ENCODE measurements around the gene ARID1B. TPM values are rescaled to one million over a fixed set of nuclear protein-coding genes. Genes with fewer than 3 reads are reported as not detected.

ARID1B gene
- total RNA-seq, 6 experiments from 2014 or later: 32.5 to 44.3 (median 36.5) TPM

DNA sequence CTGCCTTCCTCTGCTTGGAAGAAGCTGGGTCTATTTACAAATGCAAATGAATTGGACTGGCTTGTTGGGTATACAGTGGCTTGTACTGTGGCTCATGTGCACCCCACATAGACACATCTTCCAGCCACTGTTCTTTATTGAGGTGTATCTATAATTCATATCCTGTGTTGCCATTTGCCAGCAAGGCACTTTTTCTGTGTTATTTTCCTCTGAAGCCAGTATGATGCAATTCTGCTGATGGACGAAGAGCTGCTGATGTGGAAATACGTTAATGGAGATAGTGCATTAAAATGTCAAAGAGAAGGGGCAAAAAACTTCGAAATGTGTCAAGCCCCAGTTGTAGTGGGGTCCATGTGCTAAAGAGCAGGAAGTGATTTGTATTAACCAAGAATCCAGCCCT, 378.6 kb downstream of the ARID1B start:
- Mint-ChIP-seq H3K4me1 (ENCODE audit: low read depth) (peaks cover 25% of the 10 kb centered on the region), H3K36me3 (ENCODE audit: low read depth) (peaks cover 25% of the 10 kb centered on the region), H3K27ac (no peak overlapping the region), H3K27me3 (ENCODE audit: insufficient read depth) (no peaks in the 10 kb centered on the region; the same call in 1 of the 2 replicates), H3K4me3 (no peak overlapping the region), H3K9me3 (no peaks in the 10 kb centered on the region)
- TF ChIP-seq, protein P1, sequence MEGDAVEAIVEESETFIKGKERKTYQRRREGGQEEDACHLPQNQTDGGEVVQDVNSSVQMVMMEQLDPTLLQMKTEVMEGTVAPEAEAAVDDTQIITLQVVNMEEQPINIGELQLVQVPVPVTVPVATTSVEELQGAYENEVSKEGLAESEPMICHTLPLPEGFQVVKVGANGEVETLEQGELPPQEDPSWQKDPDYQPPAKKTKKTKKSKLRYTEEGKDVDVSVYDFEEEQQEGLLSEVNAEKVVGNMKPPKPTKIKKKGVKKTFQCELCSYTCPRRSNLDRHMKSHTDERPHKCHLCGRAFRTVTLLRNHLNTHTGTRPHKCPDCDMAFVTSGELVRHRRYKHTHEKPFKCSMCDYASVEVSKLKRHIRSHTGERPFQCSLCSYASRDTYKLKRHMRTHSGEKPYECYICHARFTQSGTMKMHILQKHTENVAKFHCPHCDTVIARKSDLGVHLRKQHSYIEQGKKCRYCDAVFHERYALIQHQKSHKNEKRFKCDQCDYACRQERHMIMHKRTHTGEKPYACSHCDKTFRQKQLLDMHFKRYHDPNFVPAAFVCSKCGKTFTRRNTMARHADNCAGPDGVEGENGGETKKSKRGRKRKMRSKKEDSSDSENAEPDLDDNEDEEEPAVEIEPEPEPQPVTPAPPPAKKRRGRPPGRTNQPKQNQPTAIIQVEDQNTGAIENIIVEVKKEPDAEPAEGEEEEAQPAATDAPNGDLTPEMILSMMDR (IDR thresholded peaks at IDR 0.05): no peak
- no peak for DNase-seq

DNA sequence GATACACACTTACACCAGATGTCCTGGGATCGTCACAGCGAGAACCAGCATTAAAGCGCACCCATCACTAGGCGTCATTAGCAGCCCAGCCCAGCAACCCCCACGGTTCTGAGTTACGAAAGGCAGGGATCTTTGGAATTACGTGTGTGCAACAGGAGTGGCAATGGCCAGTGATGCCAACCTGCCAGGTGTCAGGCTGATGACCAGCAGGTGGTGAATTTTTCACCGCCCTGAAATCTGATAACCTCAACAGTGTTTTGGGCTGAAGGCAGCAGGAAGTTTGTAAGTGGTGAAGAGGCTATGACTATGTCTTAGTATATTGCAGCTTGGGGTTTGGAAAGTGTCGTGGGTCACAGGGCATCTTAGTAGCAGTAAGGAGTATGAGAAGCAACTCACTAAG, 380.1 kb downstream of the ARID1B start:
- Mint-ChIP-seq H3K4me1 (ENCODE audit: low read depth) (peaks cover 11% of the 10 kb centered on the region), H3K4me3 (no peak overlapping the region; the same call in 1 of the 2 replicates)

DNA sequence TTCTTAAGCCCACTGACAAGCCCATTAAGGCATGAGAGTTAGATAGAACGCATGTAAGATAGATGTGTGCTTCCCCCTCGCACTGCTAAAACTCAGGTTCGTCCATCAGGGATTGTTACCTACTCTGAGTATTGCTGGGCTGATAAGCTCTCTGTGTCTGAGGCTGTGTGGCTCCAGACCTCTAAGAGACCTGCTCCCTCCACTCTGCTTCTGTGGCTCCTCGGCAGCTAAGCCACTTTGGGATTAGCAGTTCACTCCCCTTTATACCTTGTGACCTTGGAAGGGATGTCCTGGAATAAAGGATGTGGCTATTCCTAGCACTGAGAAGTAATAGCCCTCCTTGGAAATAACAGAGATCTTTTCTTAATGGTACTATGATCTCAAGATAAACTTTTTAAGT, 381.3 kb downstream of the ARID1B start:
- DNase-seq: no peak
- H3K4me1 Mint-ChIP-seq (ENCODE audit: low read depth): no peaks in the 10 kb centered on the region
- no peak overlapping the region for H3K27ac Mint-ChIP-seq
- H3K4me3 Mint-ChIP-seq: no peak overlapping the region
- H3K27me3 Mint-ChIP-seq (ENCODE audit: insufficient read depth): no peaks in the 10 kb centered on the region
- TF ChIP-seq, protein P1 (IDR thresholded peaks at IDR 0.05): no peak
- peaks cover 20% of the 10 kb centered on the region for H3K36me3 Mint-ChIP-seq (ENCODE audit: low read depth)
- H3K9me3 Mint-ChIP-seq: no peaks in the 10 kb centered on the region

More for the DNA sequence above, 380.1 kb downstream of the ARID1B start:
- no peak for DNase-seq
- no peaks in the 10 kb centered on the region for H3K9me3 Mint-ChIP-seq
- no peaks in the 10 kb centered on the region for H3K27me3 Mint-ChIP-seq (ENCODE audit: insufficient read depth)
- TF ChIP-seq, protein P1 (IDR thresholded peaks at IDR 0.05): no peak
- peaks cover 20% of the 10 kb centered on the region for H3K36me3 Mint-ChIP-seq (ENCODE audit: low read depth)
- H3K27ac Mint-ChIP-seq: no peak overlapping the region

DNA sequence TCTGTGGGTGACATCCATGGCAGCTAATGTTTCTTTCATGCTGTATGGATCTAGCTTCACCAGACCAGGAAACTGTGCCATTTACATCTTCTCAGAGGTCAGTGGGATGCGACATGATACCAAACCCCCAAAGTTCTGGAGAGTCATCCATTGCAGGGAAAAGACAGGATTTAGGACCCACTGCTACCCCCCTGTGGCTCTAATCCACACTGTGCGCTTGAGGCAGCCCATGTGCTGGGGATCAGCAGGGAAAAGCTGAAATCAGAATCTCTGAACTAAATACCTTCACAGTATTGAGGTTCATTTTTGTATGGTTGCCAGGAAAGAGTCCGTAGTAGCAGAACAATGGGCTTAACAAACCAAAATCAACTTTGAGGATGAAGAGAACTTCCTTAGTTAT, 381.7 kb downstream of the ARID1B start:
- Mint-ChIP-seq H3K27me3 (ENCODE audit: insufficient read depth) (no peaks in the 10 kb centered on the region; the same call in 1 of the 2 replicates), H3K4me3 (no peak overlapping the region), H3K4me1 (ENCODE audit: low read depth) (no peaks in the 10 kb centered on the region), H3K36me3 (ENCODE audit: low read depth) (peaks cover 19% of the 10 kb centered on the region), H3K9me3 (no peaks in the 10 kb centered on the region), H3K27ac (no peak overlapping the region)
- TF ChIP-seq, protein P1 (IDR thresholded peaks at IDR 0.05): no peak
- DNase-seq: no peak

DNA sequence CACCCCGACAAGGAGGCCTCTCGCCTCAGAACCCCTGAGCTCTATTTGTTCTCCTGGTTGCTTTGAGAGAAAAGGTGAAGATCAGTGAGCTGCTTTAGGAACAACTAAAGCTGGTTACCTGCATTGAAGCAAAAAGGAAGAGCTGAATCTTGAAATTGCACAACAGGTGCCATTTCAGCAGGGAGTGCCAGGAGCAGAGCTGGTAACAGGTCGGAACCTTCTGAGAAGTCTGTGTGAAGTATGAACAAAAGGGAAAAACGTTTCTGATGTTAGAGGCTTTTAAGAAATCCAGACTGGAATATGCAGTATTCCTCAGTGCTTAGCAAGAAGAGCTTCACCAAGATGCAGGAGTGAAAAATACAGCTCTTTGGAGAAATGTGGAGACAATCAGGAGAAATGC, 382.2 kb downstream of the ARID1B start:
- Mint-ChIP-seq H3K36me3 (ENCODE audit: low read depth) (peaks cover 15% of the 10 kb centered on the region), H3K4me1 (ENCODE audit: low read depth) (no peaks in the 10 kb centered on the region), H3K4me3 (no peak overlapping the region), H3K9me3 (no peaks in the 10 kb centered on the region), H3K27me3 (ENCODE audit: insufficient read depth) (no peaks in the 10 kb centered on the region; the same call in 1 of the 2 replicates), H3K27ac (no peak overlapping the region)
- TF ChIP-seq, protein P1 (IDR thresholded peaks at IDR 0.05): no peak
- no peak for DNase-seq

DNA sequence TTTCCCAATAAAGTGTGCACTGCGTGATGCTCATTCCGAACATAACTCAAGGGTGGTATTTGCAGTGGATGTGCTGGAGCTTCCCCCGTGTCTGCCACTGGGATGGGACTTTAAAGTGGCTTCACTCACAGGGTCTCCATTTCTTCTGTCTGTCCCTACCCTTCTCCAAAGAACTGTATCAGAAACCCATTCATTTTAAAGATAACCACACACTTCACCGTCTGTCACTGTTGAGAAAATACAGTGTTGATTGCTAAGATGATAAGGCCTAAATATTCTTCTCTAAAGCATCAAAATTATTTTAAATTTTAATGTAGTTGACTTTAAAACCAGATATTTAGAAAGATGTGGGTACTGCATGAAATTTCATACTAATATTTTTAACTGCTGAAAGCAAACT, 384.7 kb downstream of the ARID1B start:
- H3K27ac Mint-ChIP-seq: no peak overlapping the region; the same call in 1 of the 2 replicates

More for the DNA sequence above, 384.7 kb downstream of the ARID1B start:
- Mint-ChIP-seq H3K36me3 (ENCODE audit: low read depth) (peaks cover 6% of the 10 kb centered on the region), H3K4me1 (ENCODE audit: low read depth) (peaks cover 9% of the 10 kb centered on the region; the same call in 1 of the 2 replicates), H3K4me3 (no peak overlapping the region), H3K27me3 (ENCODE audit: insufficient read depth) (no peaks in the 10 kb centered on the region; the same call in none of the 2 replicates), H3K9me3 (no peaks in the 10 kb centered on the region)
- DNase-seq: no peak
- TF ChIP-seq, protein P1 (IDR thresholded peaks at IDR 0.05): no peak
